K562 (cell line): ENCODE data around the gene GAL3ST3. TPM values are rescaled to one million over a fixed set of nuclear protein-coding genes. Genes with fewer than 3 reads are reported as not detected.

ENCODE experiments used
- AFF4 ChIP-seq: sonication (generic); formaldehyde crosslinking; IDR thresholded peaks from 2 replicates; pipeline ENCODE4 v1.8.0; 2023; ENCODE audit warnings: mild to moderate bottlenecking, missing genetic modification reagents
- CBX3 ChIP-seq, 2 experiments: IDR thresholded peaks; 1 replicate in 1 of 2; 2 replicates in 1 of 2; pipeline ENCODE4 v1.6.1; 2012; ENCODE audit warnings: inconsistent platforms in 2 of 2, low read length in 2 of 2, borderline replicate concordance in 1 of 2, control low read depth in 1 of 2
- CHAMP1 ChIP-seq: fragments of 450-650 bp; IDR thresholded peaks from 2 replicates; pipeline ENCODE4 v1.6.1; 2016; ENCODE audit warnings: mild to moderate bottlenecking
- CHD1 ChIP-seq: fragments of 200-600 bp; sonication (generic); IDR thresholded peaks from one replicate; pipeline ENCODE4 v1.6.1; 2012; ENCODE audit warnings: mild to moderate bottlenecking, moderate library complexity, low read length, inconsistent platforms
- HMGXB4 ChIP-seq: sonication (generic); formaldehyde crosslinking; IDR thresholded peaks from 2 replicates; pipeline ENCODE4 v1.8.1; 2023; ENCODE audit warnings: mild to moderate bottlenecking, missing genetic modification reagents
- KHSRP ChIP-seq: fragments of 450-650 bp; IDR thresholded peaks from 2 replicates; pipeline ENCODE4 v1.6.1; 2017
- NR0B1 ChIP-seq: fragments of 450-650 bp; IDR thresholded peaks from one replicate; pipeline ENCODE4 v1.6.1; 2018; ENCODE audit warnings: mild to moderate bottlenecking, moderate library complexity; ENCODE audit not compliant: partially characterized antibody
- PTBP1 ChIP-seq: fragments of 200-400 bp; formaldehyde crosslinking; IDR thresholded peaks from 2 replicates; pipeline ENCODE4 v1.6.1; 2017; ENCODE audit warnings: low read depth, low read length
- RBBP5 ChIP-seq: fragments of 200-600 bp; sonication (generic); IDR thresholded peaks from 2 replicates; pipeline ENCODE4 v1.6.1; 2012; ENCODE audit warnings: borderline replicate concordance, mild to moderate bottlenecking, low read length, control low read depth, inconsistent platforms; ENCODE audit not compliant: insufficient read depth, poor library complexity, severe bottlenecking
- RBM17 ChIP-seq: fragments of 200-400 bp; formaldehyde crosslinking; IDR thresholded peaks from 2 replicates; pipeline ENCODE4 v1.6.1; 2017; ENCODE audit warnings: low read depth, mild to moderate bottlenecking, low read length, borderline replicate concordance
- RCOR1 ChIP-seq, 2 experiments: IDR thresholded peaks; 2 replicates each; pipeline ENCODE4 v1.6.1; 2012; ENCODE audit warnings: low read depth in 2 of 2, low read length in 2 of 2, borderline replicate concordance in 1 of 2, improper control_type of control experiment in 1 of 2
- RHOXF2B ChIP-seq: fragments of 250-450 bp; sonication (Bioruptor Pico); conservative IDR thresholded peaks from 2 replicates; pipeline ENCODE4 v1.5.1; 2021
- SMARCC2 ChIP-seq: fragments of 450-650 bp; IDR thresholded peaks from 2 replicates; pipeline ENCODE4 v1.6.1; 2017; ENCODE audit warnings: antibody characterized with exemption, moderate library complexity, mild to moderate bottlenecking, low read depth
- SRF ChIP-seq, 2 experiments: fragments of 250-450, 450-650 bp in 1 of 2; sonication (Bioruptor Pico) in 1 of 2; sonication (generic) in 1 of 2; formaldehyde crosslinking; IDR thresholded peaks; 2 replicates each; pipeline versions ENCODE4 v1.5.0 to v1.5.1; 2020 to 2022; ENCODE audit warnings: mild to moderate bottlenecking in 1 of 2, missing genetic modification reagents in 1 of 2
- TAF7 ChIP-seq: fragments of 450-650 bp; IDR thresholded peaks from 2 replicates; pipeline ENCODE4 v1.6.1; 2016; ENCODE audit warnings: missing genetic modification characterization, missing compliant biosample characterization
- ZFP30 ChIP-seq: fragments of 250-450 bp; sonication (Bioruptor Pico); IDR thresholded peaks from 2 replicates; pipeline ENCODE4 v1.8.0; 2022; ENCODE audit warnings: moderate library complexity, mild to moderate bottlenecking, inconsistent platforms, borderline replicate concordance
- ZNF12 ChIP-seq: sonication (generic); formaldehyde crosslinking; IDR thresholded peaks from 2 replicates; pipeline ENCODE4 v1.4.0; 2020; ENCODE audit warnings: mild to moderate bottlenecking, missing genetic modification reagents
- polyA plus RNA-seq, 8 experiments: library from polyadenylated mRNA; depleted of rRNA in 4 of 8; stranded (reverse) in 5 of 8; unstranded in 3 of 8; fragments of >200 nt; fragmentation: Nextera tagmentation in 2 of 8; fragmentation: Illumina TruSeq in 1 of 8; extraction: Ambion mirVana in 2 of 8; extraction: Trizol in 1 of 8; gene quantifications; 2 replicates each; pipeline versions ENCODE4 v1.2.1 to v1.2.3, GENCODE V29; 2011 to 2014; ENCODE audit warnings: inconsistent platforms in 1 of 8, missing spikeins in 1 of 8
- total RNA-seq, 7 experiments: library from RNA; depleted of rRNA in 6 of 7; stranded (reverse); fragments of >200 nt in 6 of 7; fragmentation: Illumina TruSeq in 2 of 7; extraction: Trizol in 2 of 7; gene quantifications; 2 replicates each; pipeline versions ENCODE4 v1.2.1 to v1.2.3, GENCODE V29; 2011 to 2021; ENCODE audit warnings: low replicate concordance in 1 of 7

GAL3ST3 gene
- total and polyA plus RNA-seq, 9 of the 15 experiments (the other 6 are each of a cell fraction or from before 2014, with no cell fraction given), result not detected

GRCh38 chr11:66051766-66052663 is 3.1 kb upstream of the GAL3ST3 start, which contains the start of gene SF3B2 (continued):
- TF ChIP-seq CHAMP1 (no peak), KHSRP (no peak), RHOXF2B (CRISPR knock-in tag) (no peak), PTBP1 (no peak), RBBP5 (peak; percentile 87), ZFP30 (no peak), CBX3 (IDR thresholded peaks at IDR 0.05; ENCODE audit: borderline replicate concordance in 1 of 2, low read length in 2 of 2) (no peak), ZNF12 (CRISPR knock-in tag) (peak; percentile 59; the same call in 1 of the 2 replicates), SMARCC2 (no peak), SRF (CRISPR knock-in tag; IDR thresholded peaks at IDR 0.05) (peak in 1 of 2 experiments; percentile 74; a peak in 2 of 4 replicates), HMGXB4 (CRISPR knock-in tag) (peak; percentile 73; the same call in 1 of the 2 replicates), CHD1 (no peak), AFF4 (CRISPR knock-in tag) (no peak; the same call in 1 of the 2 replicates), NR0B1 (no peak), RCOR1 (IDR thresholded peaks at IDR 0.05; ENCODE audit: borderline replicate concordance in 1 of 2, low read depth in 2 of 2, low read length in 2 of 2) (peak in 1 of 2 experiments; percentile 35; a peak in 1 of 4 replicates), TAF7 (tag) (peak; percentile 94), RBM17 (no peak)
